Cardiac septum (tissue), 1 donor: ENCODE results near the gene COMP. TPM values are rescaled to one million over a fixed set of nuclear protein-coding genes. Genes with fewer than 3 reads are reported as not detected.
"Not testable (repeated sequence)": the region's sequence is repeated elsewhere in the genome, so short reads cannot be mapped to it uniquely, and the experiment has no call there.

ENCODE experiments used
- DNase-seq: peaks from one replicate; pipeline ENCODE4 v3.0.0-alpha.2; 2020; ENCODE audit warnings: low spot score
- intact Hi-C: fragments of 100-400 bp; cut with DNase I; formaldehyde crosslinking; loops from one replicate; pipeline ENCODE4 v1.14.0; 2022
- long read RNA-seq: library from polyadenylated mRNA; unstranded; transcript quantifications from one replicate; pipeline ENCODE4 v2.0.0, GENCODE V29; 2021
- total RNA-seq: library from RNA; stranded (reverse); fragmentation: NEBNext Ultra II Directional; extraction: Animal tissue kit (Norgen Biotek cat#: 25700); gene quantifications from one replicate; pipeline ENCODE4 v1.2.1, GENCODE V29; 2021
- donor health status: DM: no; HTN: no; CAD: no.

Gene COMP
- 31.8 TPM for total RNA-seq
- long read RNA-seq, transcript COMP-201 (19 exons, 2,461 nt): major isoform, 57 of 79 reads
- long read RNA-seq, partial matches to known transcripts: 17 of 79 reads
- long read RNA-seq, other reads (novel, unspliced or antisense): 2 of 79 reads

DNA sequence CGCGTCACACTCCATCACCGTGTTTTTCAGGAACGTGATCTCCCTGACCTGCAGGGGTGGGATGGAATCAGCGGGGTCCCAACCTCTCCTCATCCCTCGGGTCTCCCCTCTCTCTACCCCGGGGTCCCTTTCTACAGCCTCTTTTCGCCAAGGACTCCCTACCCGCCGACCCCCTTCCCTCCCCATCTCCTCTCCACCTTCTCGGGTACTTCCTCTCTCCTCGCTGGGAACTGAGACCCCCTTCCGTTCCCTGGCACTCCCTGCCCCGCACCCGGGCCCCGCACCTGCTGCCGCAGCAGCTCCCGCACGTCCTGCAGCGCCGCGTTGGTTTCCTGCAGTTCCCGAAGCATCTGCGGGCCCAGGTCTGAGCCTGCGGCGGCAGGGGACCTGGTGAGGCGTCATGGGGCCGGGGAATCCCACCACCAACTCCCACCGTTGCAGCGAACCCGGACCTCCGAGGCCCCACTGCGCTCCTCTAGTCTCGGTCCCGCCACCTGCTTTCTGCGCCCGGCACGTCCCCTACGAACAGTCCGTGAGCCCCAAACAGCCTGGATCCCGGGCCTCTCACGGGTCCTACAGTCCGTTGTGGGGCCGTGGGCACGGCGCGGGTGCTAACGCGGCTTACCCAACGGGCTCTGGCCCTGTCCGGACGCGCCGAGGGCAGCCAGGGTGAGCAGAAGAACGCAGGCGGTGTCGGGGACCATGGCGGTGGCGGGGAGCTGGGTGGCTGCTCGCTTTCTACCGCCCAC is at the start of gene COMP:
Gene COMP, minus strand, starts transcription at position 740 of the 749 bp plus-strand sequence. Its CDS starts 36 bp downstream, at position 704.
- DNase-seq: no peak
- intact Hi-C loops: no loop called here

DNA sequence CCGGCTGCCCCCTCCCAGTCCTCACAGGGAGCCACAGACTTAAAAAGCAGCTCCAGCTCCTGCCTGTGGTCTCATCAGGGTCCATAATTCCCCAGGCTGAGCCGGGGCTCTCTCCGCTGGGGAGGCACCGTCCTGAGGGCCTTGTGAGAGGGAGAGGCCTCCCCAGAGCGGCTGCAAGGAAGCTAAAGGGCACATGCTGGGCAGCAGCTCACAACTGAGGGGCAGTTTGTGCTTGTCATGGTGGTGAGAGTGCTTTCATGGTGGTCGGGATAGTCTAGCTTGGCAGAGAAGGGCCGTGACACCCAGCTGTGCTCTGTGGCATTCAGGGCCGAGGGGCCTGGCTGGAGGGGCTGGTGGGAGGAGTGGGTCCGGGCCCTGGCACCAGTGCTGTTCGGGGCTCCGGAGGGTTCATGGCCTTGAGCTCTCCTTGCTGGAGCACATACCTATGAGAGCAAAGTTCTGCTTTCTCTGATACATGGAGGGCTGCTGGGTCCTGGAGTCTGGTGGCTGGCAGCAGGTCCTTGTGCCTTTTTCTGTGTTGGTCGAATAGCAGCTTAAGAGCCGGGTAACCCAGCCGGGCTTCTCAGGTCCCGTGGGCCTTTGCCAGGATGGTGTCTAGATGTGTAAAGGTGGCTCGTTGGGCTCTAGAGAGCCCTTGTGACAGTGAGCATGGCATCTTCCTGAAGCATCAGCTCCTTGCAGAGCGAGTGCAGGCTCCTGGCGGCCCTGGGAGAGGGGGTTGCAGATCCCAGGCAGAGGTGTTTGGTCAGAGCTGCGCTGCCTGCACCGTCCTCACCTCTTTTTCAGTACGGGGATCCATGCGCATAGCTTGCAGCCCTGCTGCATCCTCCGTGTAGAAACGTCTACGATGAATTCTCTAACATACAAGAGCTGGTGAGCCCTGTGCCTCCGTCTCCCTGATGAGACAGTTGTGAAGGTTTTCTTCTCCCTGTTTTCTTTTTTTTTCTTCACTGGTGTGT is 49.5 kb upstream of the COMP start:
- intact Hi-C loops: no loop called here
- DNase-seq: no peak

DNA sequence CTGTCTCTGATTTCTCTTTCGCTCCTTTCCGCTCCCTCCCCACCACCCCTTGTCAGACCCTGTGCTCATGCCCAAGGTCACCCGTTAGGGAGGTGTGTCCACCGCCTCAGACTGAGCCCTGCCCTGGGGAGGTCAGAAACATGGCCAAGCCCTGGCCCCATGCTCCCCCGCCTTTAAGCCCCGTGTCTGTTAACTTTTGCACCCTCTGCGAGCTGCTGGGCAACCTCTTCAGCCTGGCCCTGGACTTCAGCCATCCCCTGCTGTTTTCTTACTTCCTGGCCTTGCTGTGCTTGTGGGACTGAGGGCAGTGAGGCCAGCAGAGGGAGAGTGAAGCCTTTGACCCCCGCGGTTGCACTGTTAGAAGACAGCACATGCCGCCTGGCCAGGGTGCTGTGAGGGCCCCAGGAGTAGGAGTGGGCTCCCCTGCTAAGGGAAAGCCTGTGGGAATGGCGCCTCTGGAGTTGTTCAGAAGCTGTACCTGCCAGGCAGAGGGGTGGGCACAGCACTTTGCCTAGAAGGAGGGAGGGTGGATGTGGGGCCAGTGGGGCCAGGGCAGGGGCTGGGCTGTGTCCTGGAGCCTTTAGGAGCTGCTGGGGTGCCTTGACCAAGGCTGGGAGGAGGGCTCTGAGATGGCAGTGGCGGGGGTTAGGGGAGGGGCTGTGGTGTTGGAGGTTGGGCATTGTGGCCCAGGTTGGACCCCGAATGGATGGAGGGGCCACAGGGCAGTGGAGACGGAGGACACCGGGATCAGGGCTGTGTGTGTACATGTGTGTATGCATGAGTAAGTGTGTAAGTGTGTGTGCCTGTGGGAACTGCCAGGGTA is 48.6 kb upstream of the COMP start:
- intact Hi-C loops: no loop called here
- DNase-seq: no peak

DNA sequence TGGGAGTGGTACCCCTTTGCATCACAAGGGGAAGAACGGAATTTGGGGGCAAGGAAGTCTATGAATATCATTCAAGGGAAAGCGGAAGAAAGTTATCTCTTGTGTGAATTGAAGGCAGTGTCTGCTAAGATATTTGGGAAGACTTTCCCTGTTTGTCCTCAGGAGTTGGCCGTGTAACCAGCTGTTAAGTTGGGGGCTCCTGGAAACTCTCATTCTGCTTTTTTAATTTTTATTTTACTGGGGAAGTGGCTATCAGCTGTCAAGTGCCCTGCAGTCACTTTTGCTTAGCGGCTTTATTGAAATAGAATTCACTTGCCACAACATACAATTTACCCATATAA is 43.5 kb upstream of the COMP start:
- no peak for DNase-seq
- intact Hi-C loops: loop anchor here (5.0 kb wide), 1 partner anchor 152 kb away; the partner anchor contains the start of gene CRTC1

DNA sequence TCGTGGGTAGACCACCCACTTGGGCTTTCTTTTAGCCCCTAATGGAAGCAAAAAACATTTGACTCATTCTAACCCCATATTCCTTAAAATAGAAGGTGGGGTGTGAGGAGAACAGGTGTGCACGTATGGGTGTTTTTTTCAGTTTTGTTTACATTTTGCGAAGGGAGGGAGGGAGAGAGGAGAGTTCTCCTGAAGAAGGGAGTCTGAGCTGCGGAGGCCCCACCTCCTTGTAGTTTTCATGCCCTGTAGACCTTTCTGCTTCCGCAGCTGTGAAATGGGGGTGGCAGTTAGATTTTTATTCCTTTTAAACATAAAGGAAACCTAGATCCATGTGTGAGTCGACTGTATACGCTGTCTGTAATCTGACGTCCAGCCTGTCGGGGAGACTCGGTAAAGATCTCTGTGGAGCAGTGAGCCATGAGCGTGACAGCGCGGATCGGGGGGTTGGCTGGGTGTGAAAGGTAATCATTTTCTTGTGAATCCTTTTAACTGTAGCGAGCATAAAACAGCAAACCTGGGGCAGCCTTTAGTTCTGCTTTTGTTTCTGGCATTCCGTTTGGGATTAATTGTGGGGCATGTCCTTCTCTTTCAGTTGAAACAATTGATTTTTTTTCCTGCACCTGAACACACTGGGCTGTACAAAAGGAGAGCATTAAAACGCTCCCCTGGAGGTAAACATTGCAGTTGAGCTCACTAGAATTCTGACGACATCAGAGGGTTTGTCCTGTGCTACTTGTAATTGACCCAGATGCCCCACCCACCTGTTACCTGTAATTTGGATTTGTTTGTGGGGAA is 42.9 kb upstream of the COMP start:
- DNase-seq: no peak
- intact Hi-C loops: loop anchor here (5.0 kb wide), 1 partner anchor 152 kb away; the partner anchor contains the start of gene CRTC1

DNA sequence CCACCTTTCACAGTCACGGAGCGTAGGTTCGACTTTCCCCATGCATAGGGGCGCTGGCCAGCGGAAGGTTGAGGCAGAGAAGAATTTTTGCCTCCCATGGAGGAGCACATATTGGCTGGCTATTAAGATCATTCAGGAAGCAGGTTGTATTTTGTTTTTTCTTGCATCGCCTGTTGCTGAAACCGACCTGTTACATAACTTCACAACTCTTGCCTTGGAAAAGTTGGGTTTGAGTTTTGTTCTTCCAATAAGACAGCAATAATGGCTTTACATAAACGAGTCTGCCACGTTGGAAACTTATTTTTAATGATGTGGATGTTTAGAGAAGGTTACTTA is 42.0 kb upstream of the COMP start:
- no peak for DNase-seq
- intact Hi-C loops: loop anchor here (5.0 kb wide), 1 partner anchor 151 kb away; the partner anchor contains the start of gene CRTC1

DNA sequence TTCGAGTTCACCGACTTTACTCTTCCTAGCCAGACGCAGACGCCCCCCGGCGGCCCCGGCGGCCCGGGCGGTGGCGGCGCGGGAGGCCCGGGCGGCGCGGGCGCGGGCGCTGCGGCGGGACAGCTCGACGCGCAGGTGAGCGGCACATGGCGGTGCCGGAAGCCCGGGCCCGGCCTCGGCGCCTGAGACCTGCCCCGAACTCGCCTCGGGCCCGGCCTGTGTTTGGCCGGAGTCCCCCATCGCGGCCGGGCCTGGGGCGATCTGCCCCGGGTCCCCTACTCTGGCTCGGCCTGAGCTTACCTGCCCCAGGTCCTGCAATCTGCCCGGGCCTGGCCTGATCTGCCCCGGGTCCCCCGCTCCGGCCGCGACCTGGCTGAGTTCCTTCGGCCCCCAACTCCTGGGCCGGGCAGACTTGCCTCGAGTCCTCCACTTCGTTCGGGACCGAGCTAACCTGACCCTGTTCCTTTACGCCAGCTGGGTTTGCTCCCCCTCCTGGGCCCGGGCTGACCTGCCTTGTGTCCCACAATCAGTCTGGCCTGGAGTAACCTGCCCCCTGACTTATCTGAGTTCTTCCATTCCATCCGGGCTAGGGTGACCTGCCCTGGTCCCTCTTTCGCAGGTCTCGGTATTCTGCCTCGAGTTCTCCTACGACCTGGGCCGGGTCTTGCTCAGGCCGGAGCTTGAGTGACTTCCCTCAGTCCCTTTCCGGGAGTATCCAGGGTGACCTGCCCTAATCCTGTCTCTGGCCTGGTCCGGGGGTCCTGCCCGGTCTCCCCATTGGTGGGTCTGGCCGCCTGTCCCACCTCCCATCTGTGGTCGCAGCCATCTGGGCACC is 41.4 kb upstream of the COMP start:
- no peak for DNase-seq
- intact Hi-C loops: loop anchor here (5.0 kb wide), 1 partner anchor 150 kb away; the partner anchor contains the start of gene CRTC1

DNA sequence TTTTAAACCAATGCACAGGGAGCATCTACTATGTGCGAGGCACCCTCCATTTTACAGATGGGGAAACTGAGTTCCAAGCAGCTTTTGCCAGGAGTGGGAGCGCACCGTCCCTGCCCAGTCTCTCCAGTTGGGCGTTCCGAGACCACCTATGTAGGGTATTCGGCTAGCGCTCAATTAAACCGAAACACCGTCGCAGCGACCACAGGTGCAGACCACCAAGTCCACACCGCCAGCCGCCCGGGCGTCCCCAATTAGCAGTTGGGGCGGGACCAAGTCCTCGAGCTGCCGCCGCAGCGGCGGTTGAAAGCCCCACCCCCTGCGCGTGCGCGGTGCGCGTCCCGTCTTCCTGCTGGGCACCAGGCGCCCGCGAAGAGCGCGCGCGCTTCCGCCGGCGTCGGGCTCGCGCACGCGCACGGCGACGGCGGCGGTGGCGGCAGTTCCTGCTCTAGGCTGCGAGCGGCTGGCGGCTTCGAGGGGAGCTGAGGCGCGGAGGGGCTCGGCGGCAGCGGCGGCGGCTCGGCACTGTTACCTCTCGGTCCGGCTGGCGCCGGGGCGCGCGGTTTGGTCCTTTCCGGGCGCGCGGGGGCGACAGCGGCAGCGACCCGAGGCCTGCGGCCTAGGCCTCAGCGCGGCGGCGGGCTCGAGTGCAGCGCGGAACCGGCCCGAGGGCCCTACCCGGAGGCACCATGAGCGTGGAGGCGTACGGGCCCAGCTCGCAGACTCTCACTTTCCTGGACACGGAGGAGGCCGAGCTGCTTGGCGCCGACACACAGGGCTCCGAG is 40.6 kb upstream of the COMP start, which contains the start of gene UPF1:
Gene UPF1, plus strand, starts transcription at position 436 of the 782 bp plus-strand sequence. Its CDS starts 251 bp downstream, at position 687.
- intact Hi-C loops: loop anchor here (5.0 kb wide), 1 partner anchor 149 kb away; the partner anchor contains the start of gene CRTC1
- peak; percentile 98 for DNase-seq

DNA sequence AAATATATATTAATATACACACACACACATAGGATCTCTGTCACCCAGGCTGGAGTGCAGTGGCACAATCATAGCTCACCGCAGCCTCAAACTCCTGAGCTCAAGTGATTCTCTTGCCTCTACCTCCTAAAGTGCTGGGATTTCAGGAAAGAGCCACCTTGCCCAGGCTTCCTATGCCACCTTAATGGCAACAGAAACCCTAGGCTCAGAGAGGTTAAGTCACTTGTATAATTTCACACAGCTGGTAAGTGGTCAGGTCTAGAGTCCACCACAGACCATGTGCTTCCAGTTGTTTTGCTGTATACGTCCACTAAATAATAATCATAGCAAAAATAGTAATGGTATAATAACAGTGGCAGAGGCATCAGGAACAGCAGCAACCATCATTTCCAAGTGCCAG is 39.4 kb upstream of the COMP start:
- intact Hi-C loops: loop anchor here (5.0 kb wide), 1 partner anchor 148 kb away; the partner anchor contains the start of gene CRTC1
- no peak for DNase-seq

DNA sequence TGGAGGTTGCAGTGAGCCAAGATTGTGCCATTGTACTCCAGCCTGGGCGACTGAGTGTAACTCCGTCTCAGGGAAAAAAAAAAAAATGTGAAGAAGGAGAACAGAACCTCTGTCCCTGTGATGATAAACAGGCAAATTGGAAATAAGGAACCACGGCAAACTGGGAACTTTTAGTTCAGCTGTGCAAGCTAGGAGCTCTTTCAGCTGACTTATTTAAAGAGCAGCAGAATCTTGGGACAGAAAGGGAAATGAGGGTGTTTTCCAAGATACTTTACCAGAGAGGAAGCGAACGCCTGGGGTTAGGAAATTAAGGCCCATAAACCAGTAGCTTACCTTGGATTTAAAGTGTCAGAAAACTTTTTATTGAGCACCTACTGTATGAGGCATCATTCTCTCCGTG is 37.7 kb upstream of the COMP start:
- intact Hi-C loops: no loop called here
- no peak for DNase-seq

DNA sequence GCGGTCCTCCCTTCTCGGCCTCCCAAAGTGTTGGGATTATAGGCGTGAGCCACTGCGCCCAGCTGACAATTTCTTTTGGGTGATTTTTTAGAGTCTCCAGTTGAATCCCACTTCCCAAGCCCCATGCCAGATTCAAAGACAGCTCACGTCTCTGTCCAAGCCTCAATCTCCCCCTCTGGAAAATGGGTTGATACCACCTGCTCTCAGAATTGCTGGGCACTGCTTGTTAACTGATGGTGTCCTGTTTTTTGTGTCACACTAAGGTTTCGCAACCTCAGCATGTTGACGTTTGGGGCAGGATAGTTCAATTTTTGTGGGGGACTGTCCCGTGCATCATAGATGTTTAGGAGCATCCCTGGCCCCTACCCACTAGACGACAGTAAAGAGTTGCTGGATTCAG is 26.5 kb upstream of the COMP start:
- DNase-seq: no peak
- intact Hi-C loops: no loop called here

DNA sequence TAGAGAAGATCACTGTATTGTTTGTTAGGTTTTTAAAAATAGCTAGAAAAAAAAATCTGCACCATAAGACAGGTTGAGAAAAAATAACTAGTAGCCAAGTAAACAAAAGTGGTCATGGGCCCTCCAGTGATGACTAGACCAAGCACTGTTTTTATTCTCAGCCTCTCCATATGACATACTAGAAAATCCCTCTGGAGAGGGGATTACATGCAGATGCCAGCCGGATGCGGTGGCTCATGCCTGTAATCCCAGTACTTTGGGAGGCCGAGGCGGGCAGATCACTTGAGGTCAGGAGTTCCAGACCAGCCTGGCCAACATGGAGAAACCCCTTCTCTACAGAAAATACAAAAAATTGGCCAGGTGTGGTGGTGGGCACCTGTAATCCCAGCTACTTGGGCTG is 25.5 kb upstream of the COMP start:
- DNase-seq, intact Hi-C loops: not testable (repeated sequence)

DNA sequence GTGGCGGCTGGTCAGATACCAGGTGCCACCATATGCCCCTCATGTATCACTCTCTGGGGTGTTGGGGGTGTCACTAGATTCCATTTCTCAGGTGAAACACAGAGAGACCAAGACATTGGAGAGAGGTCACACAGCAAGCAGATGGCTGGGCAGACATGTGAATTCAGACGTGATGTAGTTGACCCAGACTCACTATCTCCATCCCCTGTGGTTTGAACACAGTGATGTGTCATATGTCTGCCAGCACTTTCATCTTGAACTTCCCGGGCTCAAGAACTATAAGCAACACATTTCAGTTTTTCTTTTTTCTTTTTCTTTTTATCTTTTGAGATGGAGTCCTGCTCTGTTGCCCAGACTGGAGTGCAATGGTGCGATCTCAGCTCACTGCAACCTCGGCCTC is 24.6 kb upstream of the COMP start:
- intact Hi-C loops: no loop called here

DNA sequence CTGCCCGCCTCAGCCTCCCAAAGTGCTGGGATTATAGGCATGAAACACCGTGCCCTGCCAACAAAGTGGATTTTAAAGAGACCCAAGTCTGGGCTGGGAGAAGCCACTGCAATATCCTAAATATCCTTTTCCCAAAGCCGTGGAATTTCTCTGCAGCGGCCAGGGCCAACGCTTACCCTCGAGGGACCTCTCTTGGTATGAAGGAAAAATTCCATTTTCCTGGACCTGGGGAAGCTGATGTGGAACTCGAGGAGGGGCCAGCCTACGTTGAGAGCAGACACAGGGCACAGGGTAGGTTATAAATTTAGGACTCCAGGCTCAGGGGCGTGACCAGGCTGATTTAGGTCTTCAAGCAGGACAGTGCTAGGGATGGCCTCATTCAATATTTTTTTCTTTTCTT is 23.0 kb upstream of the COMP start:
- DNase-seq: no peak

More for the DNA sequence above, 24.6 kb upstream of the COMP start:
- DNase-seq: no peak

DNA sequence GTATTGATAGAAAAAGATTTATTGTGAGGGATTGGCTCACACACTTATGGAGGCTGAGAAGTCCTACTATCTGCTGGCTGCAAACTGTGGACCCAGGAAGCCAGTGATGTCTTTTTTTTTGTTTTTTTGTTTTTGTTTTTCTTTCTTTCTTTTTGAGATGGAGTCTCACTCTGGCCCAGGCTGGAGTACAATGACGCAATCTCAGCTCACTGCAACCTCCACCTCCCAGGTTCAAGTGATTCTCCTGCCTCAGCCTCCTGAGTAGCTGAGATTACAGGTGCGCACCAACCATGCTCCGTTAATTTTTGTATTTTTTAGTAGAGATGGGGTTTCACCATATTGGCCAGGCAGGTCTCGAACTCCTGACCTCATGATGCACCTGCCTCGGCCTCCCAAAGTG is 20.5 kb upstream of the COMP start:
- intact Hi-C loops, DNase-seq: not testable (repeated sequence)

More for the DNA sequence above, 23.0 kb upstream of the COMP start:
- intact Hi-C loops: no loop called here

DNA sequence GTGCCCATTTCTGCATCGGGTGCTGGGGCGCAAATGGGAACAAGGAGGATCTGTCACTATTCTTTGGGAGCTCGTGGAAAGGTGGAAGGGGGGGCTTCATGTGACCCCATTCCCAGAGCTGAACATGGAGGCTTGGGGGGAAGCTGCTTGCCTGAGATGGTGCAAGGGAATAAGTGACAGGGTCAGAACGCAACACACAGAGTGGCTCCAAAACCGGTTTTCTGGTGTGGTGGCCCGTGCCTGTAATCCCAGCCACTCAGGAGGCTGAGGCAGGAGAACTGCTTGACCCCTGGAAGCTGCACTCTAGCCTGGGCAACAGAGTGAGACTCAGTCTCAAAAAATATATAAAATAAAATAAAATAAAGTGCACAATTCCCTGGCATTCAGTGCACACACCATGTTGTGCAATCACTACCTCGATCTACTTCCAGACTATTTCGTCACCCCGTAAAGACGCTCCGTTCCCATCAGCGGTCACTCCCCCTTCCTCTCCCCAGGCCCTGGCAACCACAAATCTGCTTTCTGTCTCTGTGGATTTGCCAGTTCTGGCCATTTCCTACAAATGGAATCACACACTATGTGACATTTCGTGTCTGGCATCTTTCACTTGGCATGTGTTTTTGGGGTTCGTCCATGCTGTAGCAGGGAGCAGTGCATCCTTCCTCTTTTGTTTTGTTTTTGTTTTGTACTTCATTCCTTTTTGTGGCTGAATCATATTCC is 18.2 kb upstream of the COMP start:
- DNase-seq: no peak
- intact Hi-C loops: no loop called here
